DMS79 treated with DMSO at 0.1 percent for 48 hours (cell line): ENCODE measurements around the gene SFSWAP.
A peak's percentile ranks its signal among the peaks of the same experiment; 100 is the strongest.

Source experiments
- DNase-seq: peaks from one replicate; lab custom pipeline; 2025; lab: John Stamatoyannopoulos, UW

SFSWAP gene

DNA sequence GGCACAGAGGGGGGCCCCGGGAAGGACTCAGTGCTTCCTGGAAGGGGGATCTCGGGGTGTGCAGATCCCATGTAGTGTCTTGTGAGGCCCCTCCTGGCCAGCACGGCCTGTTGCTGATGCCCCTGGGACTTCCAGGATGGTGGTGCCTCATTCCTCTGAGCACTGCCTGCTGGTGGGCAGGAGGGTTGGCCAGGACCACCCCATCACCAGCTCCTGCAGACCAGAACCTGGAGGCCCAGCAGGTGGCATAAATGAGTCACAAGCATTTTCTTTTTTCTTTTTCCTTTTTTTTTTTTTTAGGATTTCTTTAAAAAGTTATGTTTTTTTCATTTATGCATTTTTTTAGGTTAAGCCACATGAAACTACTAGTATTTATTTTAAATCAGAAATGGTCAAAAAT lies 125.3 kb downstream of the SFSWAP start:
- no peak for DNase-seq

GRCh38 chr12:131836714-131837397 lies 126.0 kb downstream of the SFSWAP start:
- DNase-seq, result no peak

GRCh38 chr12:131840643-131841416 lies 129.9 kb downstream of the SFSWAP start:
- no peak for DNase-seq

DNA sequence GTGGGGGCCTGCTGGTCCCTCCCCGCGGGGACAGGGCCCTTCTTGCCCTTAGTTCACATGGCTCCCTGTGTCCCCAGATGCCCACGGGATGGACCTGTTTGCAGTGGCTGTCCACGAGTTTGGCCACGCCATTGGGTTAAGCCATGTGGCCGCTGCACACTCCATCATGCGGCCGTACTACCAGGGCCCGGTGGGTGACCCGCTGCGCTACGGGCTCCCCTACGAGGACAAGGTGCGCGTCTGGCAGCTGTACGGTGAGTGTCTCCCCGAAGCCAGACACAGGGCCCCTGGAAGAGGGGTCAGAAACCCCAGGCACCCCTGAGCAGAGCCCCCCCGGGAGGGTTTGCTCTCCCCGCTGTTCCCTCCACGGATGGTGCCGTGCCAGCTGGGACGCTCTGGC lies 130.7 kb downstream of the SFSWAP start:
- DNase-seq, result no peak

GRCh38 chr12:131842169-131842568 lies 131.3 kb downstream of the SFSWAP start:
- DNase-seq, result no peak

DNA sequence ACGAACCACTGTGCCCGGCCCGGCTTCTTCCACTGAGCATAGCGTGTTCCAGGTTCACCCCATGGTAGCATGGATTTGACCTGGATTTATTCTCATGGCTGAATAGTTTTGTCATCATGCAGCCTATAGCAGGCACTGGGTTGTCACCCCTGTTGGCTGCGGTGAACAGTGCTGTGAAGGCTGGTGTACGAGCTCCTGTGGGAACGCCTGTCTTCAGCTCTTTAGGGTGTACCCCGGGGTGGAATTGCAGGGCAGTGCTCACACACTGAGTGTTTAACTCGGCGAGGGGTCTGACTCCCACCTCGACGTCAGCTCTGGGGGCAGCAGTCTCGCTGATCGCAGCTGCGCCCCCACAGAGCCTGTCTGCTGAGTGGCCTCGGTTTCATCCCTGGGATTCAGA lies 132.6 kb downstream of the SFSWAP start:
- no peak for DNase-seq

- DNase-seq, result no peak
Observed at GRCh38 chr12:131844140-131844539, 133.2 kb downstream of the SFSWAP start.

GRCh38 chr12:131844656-131845055 lies 133.8 kb downstream of the SFSWAP start:
- no peak for DNase-seq

GRCh38 chr12:131845121-131845520 lies 134.2 kb downstream of the SFSWAP start:
- DNase-seq, result peak; percentile 8

DNA sequence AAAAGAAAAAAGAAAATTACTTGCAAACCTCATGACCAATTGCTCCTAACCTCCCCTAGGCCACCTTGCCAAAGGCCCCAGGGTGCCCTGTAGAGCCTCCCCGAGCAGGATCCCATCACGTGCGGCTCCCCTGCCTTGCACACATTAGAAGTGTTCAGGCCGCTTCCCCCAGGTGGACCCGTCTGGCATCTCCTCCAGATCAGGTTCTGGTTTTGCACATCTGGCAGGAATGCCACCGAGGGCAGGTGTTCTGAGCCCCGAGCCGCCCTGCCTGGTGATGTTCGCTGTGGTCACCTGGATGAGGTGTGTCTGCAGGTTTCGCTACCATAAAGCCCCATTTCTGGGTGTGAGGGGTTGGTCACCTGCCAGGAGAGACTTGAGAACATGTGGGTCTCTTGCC lies 136.6 kb downstream of the SFSWAP start:
- peak; percentile 42 for DNase-seq

- DNase-seq, result no peak
Observed at GRCh38 chr12:131848753-131849152, 137.9 kb downstream of the SFSWAP start.
